Nephron (organoid): ENCODE measurements around the gene ZSWIM5.
"Not testable (repeated sequence)": the region's sequence is repeated elsewhere in the genome, so short reads cannot be mapped to it uniquely, and the experiment has no call there.

Experiments
- H3K27ac Mint-ChIP-seq, 3 experiments: 2 replicates each; pipeline ENCODE4 v1.8.0; 2020; ENCODE audit warnings: mixed read lengths in 3 of 3, mild to moderate bottlenecking in 2 of 3, moderate library complexity in 1 of 3
- H3K27me3 Mint-ChIP-seq: 2 replicates; pipeline ENCODE4 v1.8.0; 2021; ENCODE audit warnings: low read depth, mild to moderate bottlenecking, moderate library complexity, mixed read lengths
- H3K36me3 Mint-ChIP-seq: 2 replicates; pipeline ENCODE4 v1.8.0; 2020; ENCODE audit warnings: low read depth, mixed read lengths
- H3K4me1 Mint-ChIP-seq: 2 replicates; pipeline ENCODE4 v1.8.0; 2020; ENCODE audit warnings: mixed read lengths
- H3K4me3 Mint-ChIP-seq, 3 experiments: 2 replicates each; pipeline ENCODE4 v1.8.0; 2020; ENCODE audit warnings: mild to moderate bottlenecking in 3 of 3, mixed read lengths in 3 of 3, moderate library complexity in 2 of 3
- H3K9me3 Mint-ChIP-seq: 2 replicates; pipeline ENCODE4 v1.8.0; 2020; ENCODE audit warnings: mixed read lengths
- CTCF ChIP-seq, 3 experiments: fragments of 200-600 bp; sonication (generic); IDR thresholded peaks; one replicate each; pipeline ENCODE4 v1.5.0; 2021; ENCODE audit warnings: antibody characterized with exemption in 3 of 3; ENCODE audit not compliant: unreplicated experiment in 3 of 3

The ZSWIM5 gene

GRCh38 chr1:45172005-45172404 lies 34.4 kb downstream of the ZSWIM5 start:
- Mint-ChIP-seq H3K36me3 (no peaks in the 10 kb centered on the region), H3K27me3 (no peaks in the 10 kb centered on the region), H3K27ac (no peak overlapping the region), H3K4me1 (no peaks in the 10 kb centered on the region), H3K4me3 (no peak overlapping the region), H3K9me3 (peaks cover 4% of the 10 kb centered on the region)
- no peak for TF ChIP-seq CTCF (IDR thresholded peaks at IDR 0.05; ENCODE audit: unreplicated experiment in 3 of 3)

- Mint-ChIP-seq H3K9me3 (peaks cover 4% of the 10 kb centered on the region), H3K36me3 (no peaks in the 10 kb centered on the region), H3K4me3 (no peak overlapping the region), H3K27ac (no peak overlapping the region), H3K4me1 (no peaks in the 10 kb centered on the region), H3K27me3 (no peaks in the 10 kb centered on the region)
- TF ChIP-seq CTCF (IDR thresholded peaks at IDR 0.05; ENCODE audit: unreplicated experiment in 3 of 3) = no peak
Measured at GRCh38 chr1:45171575-45171974, 34.8 kb downstream of the ZSWIM5 start.

- Mint-ChIP-seq H3K36me3 (no peaks in the 10 kb centered on the region), H3K4me3 (no peak overlapping the region), H3K4me1 (no peaks in the 10 kb centered on the region), H3K27ac (no peak overlapping the region), H3K9me3 (peaks cover 13% of the 10 kb centered on the region), H3K27me3 (no peaks in the 10 kb centered on the region)
- no peak for TF ChIP-seq CTCF (IDR thresholded peaks at IDR 0.05; ENCODE audit: unreplicated experiment in 3 of 3)
Measured at GRCh38 chr1:45170151-45170742, 36.2 kb downstream of the ZSWIM5 start.

GRCh38 chr1:45167947-45168346 lies 38.5 kb downstream of the ZSWIM5 start:
- not testable (repeated sequence) for H3K27ac Mint-ChIP-seq, H3K27me3 Mint-ChIP-seq, H3K36me3 Mint-ChIP-seq, H3K4me1 Mint-ChIP-seq, H3K4me3 Mint-ChIP-seq
- peaks cover 30% of the 10 kb centered on the region for H3K9me3 Mint-ChIP-seq

GRCh38 chr1:45164307-45164706 lies 42.1 kb downstream of the ZSWIM5 start:
- not testable (repeated sequence) for H3K27me3 Mint-ChIP-seq, H3K4me3 Mint-ChIP-seq, H3K27ac Mint-ChIP-seq, H3K36me3 Mint-ChIP-seq, H3K4me1 Mint-ChIP-seq
- peaks cover 30% of the 10 kb centered on the region for H3K9me3 Mint-ChIP-seq

GRCh38 chr1:45163111-45163510 lies 43.3 kb downstream of the ZSWIM5 start:
- H3K27me3 Mint-ChIP-seq, H3K36me3 Mint-ChIP-seq, H3K27ac Mint-ChIP-seq, H3K4me3 Mint-ChIP-seq, H3K4me1 Mint-ChIP-seq: not testable (repeated sequence)
- peaks cover 26% of the 10 kb centered on the region for H3K9me3 Mint-ChIP-seq

GRCh38 chr1:45162041-45163035 lies 44.1 kb downstream of the ZSWIM5 start:
- H3K27ac Mint-ChIP-seq, H3K4me1 Mint-ChIP-seq, H3K4me3 Mint-ChIP-seq, H3K27me3 Mint-ChIP-seq, H3K36me3 Mint-ChIP-seq: not testable (repeated sequence)
- peaks cover 26% of the 10 kb centered on the region for H3K9me3 Mint-ChIP-seq

- Mint-ChIP-seq H3K9me3 (peaks cover 7% of the 10 kb centered on the region), H3K27ac (no peak overlapping the region), H3K4me3 (no peak overlapping the region), H3K36me3 (no peaks in the 10 kb centered on the region), H3K4me1 (no peaks in the 10 kb centered on the region), H3K27me3 (peaks cover 7% of the 10 kb centered on the region)
- TF ChIP-seq CTCF (IDR thresholded peaks at IDR 0.05; ENCODE audit: unreplicated experiment in 3 of 3) = no peak
Measured at GRCh38 chr1:45155957-45156356, 50.4 kb downstream of the ZSWIM5 start.
